ENCODE data around the gene OR2AT4.

The OR2AT4 gene

GRCh38 chr11:75055511-75055910, 41.2 kb downstream of the OR2AT4 start:
- no peak for DNase-seq
- H2AFZ ChIP-seq (ENCODE audit: low read length) = no peak overlapping the region

GRCh38 chr11:75052457-75052856, 44.2 kb downstream of the OR2AT4 start:
- Histone ChIP-seq H3K27me3 (replicated peaks; ENCODE audit: insufficient read depth, low read length) (no peaks in the 10 kb centered on the region), H3K36me3 (replicated peaks; ENCODE audit: insufficient read depth, low read length) (no peaks in the 10 kb centered on the region), H3K9ac (ENCODE audit: low read length) (no peak overlapping the region), H3K27ac (ENCODE audit: low read length) (no peak overlapping the region), H3F3A (ENCODE audit: insufficient read depth, low read length) (no peaks in the 10 kb centered on the region), H2AFZ (ENCODE audit: low read length) (no peak overlapping the region), H3K9me3 (replicated peaks; ENCODE audit: insufficient read depth, low read length) (no peaks in the 10 kb centered on the region), H4K20me1 (ENCODE audit: insufficient read depth, low read length) (no peaks in the 10 kb centered on the region), H3K4me3 (ENCODE audit: low read length) (no peak overlapping the region), H3K79me2 (ENCODE audit: low read length) (no peaks in the 10 kb centered on the region), H3K9me2 (replicated peaks; ENCODE audit: insufficient read depth, low read length) (no peaks in the 10 kb centered on the region), H3K4me1 (ENCODE audit: low read length) (0 out of 2 replicates have a peak, but pooled peaks cover 5% of the 10 kb centered on the region), H3K4me2 (ENCODE audit: low read depth, low read length) (no peak overlapping the region)
- no peak for DNase-seq
- TF ChIP-seq, protein P1, sequence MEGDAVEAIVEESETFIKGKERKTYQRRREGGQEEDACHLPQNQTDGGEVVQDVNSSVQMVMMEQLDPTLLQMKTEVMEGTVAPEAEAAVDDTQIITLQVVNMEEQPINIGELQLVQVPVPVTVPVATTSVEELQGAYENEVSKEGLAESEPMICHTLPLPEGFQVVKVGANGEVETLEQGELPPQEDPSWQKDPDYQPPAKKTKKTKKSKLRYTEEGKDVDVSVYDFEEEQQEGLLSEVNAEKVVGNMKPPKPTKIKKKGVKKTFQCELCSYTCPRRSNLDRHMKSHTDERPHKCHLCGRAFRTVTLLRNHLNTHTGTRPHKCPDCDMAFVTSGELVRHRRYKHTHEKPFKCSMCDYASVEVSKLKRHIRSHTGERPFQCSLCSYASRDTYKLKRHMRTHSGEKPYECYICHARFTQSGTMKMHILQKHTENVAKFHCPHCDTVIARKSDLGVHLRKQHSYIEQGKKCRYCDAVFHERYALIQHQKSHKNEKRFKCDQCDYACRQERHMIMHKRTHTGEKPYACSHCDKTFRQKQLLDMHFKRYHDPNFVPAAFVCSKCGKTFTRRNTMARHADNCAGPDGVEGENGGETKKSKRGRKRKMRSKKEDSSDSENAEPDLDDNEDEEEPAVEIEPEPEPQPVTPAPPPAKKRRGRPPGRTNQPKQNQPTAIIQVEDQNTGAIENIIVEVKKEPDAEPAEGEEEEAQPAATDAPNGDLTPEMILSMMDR (IDR thresholded peaks at IDR 0.05; ENCODE audit: low read length) = no peak
- no peak for TF ChIP-seq EZH2 (optimal IDR thresholded peaks at IDR 0.05; ENCODE audit: low read depth, low read length)
- TF ChIP-seq EZH2phosphoT487 (IDR thresholded peaks at IDR 0.05; ENCODE audit: low read length) = no peak

More at GRCh38 chr11:75055511-75055910, 41.2 kb downstream of the OR2AT4 start:
- no peak overlapping the region for H3K9ac ChIP-seq (ENCODE audit: low read length)
- no peaks in the 10 kb centered on the region for H3K36me3 ChIP-seq (replicated peaks; ENCODE audit: insufficient read depth, low read length)
- no peaks in the 10 kb centered on the region for H3K79me2 ChIP-seq (ENCODE audit: low read length)
- H3K9me3 ChIP-seq (replicated peaks; ENCODE audit: insufficient read depth, low read length) = no peaks in the 10 kb centered on the region
- H3K27me3 ChIP-seq (replicated peaks; ENCODE audit: insufficient read depth, low read length) = no peaks in the 10 kb centered on the region
- no peaks in the 10 kb centered on the region for H3K9me2 ChIP-seq (replicated peaks; ENCODE audit: insufficient read depth, low read length)
- no peaks in the 10 kb centered on the region for H3K4me1 ChIP-seq (ENCODE audit: low read length)
- TF ChIP-seq, protein P1 (IDR thresholded peaks at IDR 0.05; ENCODE audit: low read length) = no peak
- TF ChIP-seq EZH2phosphoT487 (IDR thresholded peaks at IDR 0.05; ENCODE audit: low read length) = no peak
- no peak for TF ChIP-seq EZH2 (optimal IDR thresholded peaks at IDR 0.05; ENCODE audit: low read depth, low read length)
- H3K27ac ChIP-seq (ENCODE audit: low read length) = no peak overlapping the region
- H4K20me1 ChIP-seq (ENCODE audit: insufficient read depth, low read length) = no peaks in the 10 kb centered on the region
- no peak overlapping the region for H3K4me3 ChIP-seq (ENCODE audit: low read length)
- H3F3A ChIP-seq (ENCODE audit: insufficient read depth, low read length) = no peaks in the 10 kb centered on the region
- no peak overlapping the region for H3K4me2 ChIP-seq (ENCODE audit: low read depth, low read length)

DNA sequence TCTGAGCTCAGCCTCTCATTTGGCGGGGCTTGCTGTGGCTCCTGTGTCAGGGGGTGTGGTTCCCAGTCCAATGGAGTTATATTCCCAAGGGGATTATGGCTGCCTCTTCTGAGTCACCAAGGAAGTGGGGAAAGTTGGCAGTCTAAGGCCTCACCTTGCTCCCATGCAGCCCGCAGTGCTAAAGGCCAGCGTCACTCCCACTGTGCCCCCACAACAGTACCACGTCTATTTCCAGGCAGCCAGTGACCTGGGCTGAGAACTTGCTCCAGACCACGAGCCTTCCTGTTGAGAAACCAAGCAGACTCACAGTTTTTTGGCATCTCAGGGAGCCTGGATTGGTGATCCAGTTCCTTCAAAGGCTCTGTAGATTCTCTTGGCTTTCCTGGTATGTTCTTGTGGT, 45.6 kb downstream of the OR2AT4 start:
- H3K79me2 ChIP-seq (ENCODE audit: low read length) = no peaks in the 10 kb centered on the region
- H3K27ac ChIP-seq (ENCODE audit: low read length) = no peak overlapping the region

More for the DNA sequence above, 45.6 kb downstream of the OR2AT4 start:
- TF ChIP-seq EZH2 (optimal IDR thresholded peaks at IDR 0.05; ENCODE audit: low read depth, low read length) (no peak), EZH2phosphoT487 (IDR thresholded peaks at IDR 0.05; ENCODE audit: low read length) (no peak)
- TF ChIP-seq, protein P1 (IDR thresholded peaks at IDR 0.05; ENCODE audit: low read length) = no peak
- H3K9me3 ChIP-seq (replicated peaks; ENCODE audit: insufficient read depth, low read length) = no peaks in the 10 kb centered on the region
- H3K4me1 ChIP-seq (ENCODE audit: low read length) = 0 out of 2 replicates have a peak, but pooled peaks cover 5% of the 10 kb centered on the region
- DNase-seq = no peak
- no peaks in the 10 kb centered on the region for H4K20me1 ChIP-seq (ENCODE audit: insufficient read depth, low read length)
- H3F3A ChIP-seq (ENCODE audit: insufficient read depth, low read length) = no peaks in the 10 kb centered on the region
- H3K27me3 ChIP-seq (replicated peaks; ENCODE audit: insufficient read depth, low read length) = no peaks in the 10 kb centered on the region
- H2AFZ ChIP-seq (ENCODE audit: low read length) = no peak overlapping the region
- H3K9ac ChIP-seq (ENCODE audit: low read length) = no peak overlapping the region
- H3K4me2 ChIP-seq (ENCODE audit: low read depth, low read length) = no peak overlapping the region
- no peaks in the 10 kb centered on the region for H3K36me3 ChIP-seq (replicated peaks; ENCODE audit: insufficient read depth, low read length)
- H3K4me3 ChIP-seq (ENCODE audit: low read length) = no peak overlapping the region
- H3K9me2 ChIP-seq (replicated peaks; ENCODE audit: insufficient read depth, low read length) = no peaks in the 10 kb centered on the region

All from MM.1S (cell line).